Suprapubic skin (tissue), 4 donors: ENCODE data around the gene AKT1. TPM values are rescaled to one million over a fixed set of nuclear protein-coding genes. Genes with fewer than 3 reads are reported as not detected.
A peak's percentile ranks its signal among the peaks of the same experiment; 100 is the strongest.

Experiments used
- DNase-seq, 2 donors: peaks; one replicate each; pipeline ENCODE4 v3.0.0-alpha.2; 2019; ENCODE audit warnings: low spot score in 2 of 2
- H3K27ac ChIP-seq: fragments of 200-600 bp; sonication (generic); one replicate; pipeline ENCODE4 v1.5.1; 2019
- H3K27me3 ChIP-seq: fragments of 200-600 bp; sonication (generic); one replicate; pipeline ENCODE4 v1.5.1; 2019
- H3K36me3 ChIP-seq: fragments of 200-600 bp; sonication (generic); one replicate; pipeline ENCODE4 v1.5.1; 2019
- H3K4me1 ChIP-seq: fragments of 200-600 bp; sonication (generic); one replicate; pipeline ENCODE4 v1.5.1; 2019
- H3K4me3 ChIP-seq: fragments of 200-600 bp; sonication (generic); one replicate; pipeline ENCODE4 v1.5.1; 2019; ENCODE audit warnings: mild to moderate bottlenecking
- H3K9me3 ChIP-seq: fragments of 200-600 bp; sonication (generic); one replicate; pipeline ENCODE4 v1.5.1; 2019
- CTCF ChIP-seq, 2 donors: fragments of 200-600 bp in 1 of 2; fragments of 450-650 bp in 1 of 2; sonication (generic) in 1 of 2; IDR thresholded peaks; one replicate each; pipeline ENCODE4 v1.5.1; 2016 to 2019; ENCODE audit warnings: antibody characterized with exemption in 2 of 2, mild to moderate bottlenecking in 1 of 2, moderate library complexity in 1 of 2
- EP300 ChIP-seq: sonication (generic); formaldehyde crosslinking; IDR thresholded peaks from one replicate; pipeline ENCODE4 v1.6.1; 2017; ENCODE audit warnings: antibody characterized with exemption
- POLR2A ChIP-seq, 2 donors: fragments of 450-650 bp; IDR thresholded peaks; one replicate each; pipeline ENCODE4 v1.6.1; 2017; ENCODE audit warnings: antibody characterized with exemption in 2 of 2, mild to moderate bottlenecking in 2 of 2, moderate library complexity in 2 of 2
- POLR2AphosphoS5 ChIP-seq, 3 donors: sonication (generic); formaldehyde crosslinking; IDR thresholded peaks; one replicate each; pipeline ENCODE4 v1.6.1; 2017; ENCODE audit warnings: antibody characterized with exemption in 3 of 3
- WGBS: methylation state at CpG from one replicate; pipeline ENCODE4 v1.1.5; 2018; 5-methylcytosine and 5-hydroxymethylcytosine counted together
- total RNA-seq, 4 donors: library from RNA; depleted of rRNA; stranded (reverse); fragments of >200 nt; gene quantifications; one replicate each; pipeline ENCODE4 v1.1.0, GENCODE V29; 2016

AKT1 gene
- total RNA-seq, 4 donors from 2014 or later: 63.1 to 77.6 (median 70.4) TPM

DNA sequence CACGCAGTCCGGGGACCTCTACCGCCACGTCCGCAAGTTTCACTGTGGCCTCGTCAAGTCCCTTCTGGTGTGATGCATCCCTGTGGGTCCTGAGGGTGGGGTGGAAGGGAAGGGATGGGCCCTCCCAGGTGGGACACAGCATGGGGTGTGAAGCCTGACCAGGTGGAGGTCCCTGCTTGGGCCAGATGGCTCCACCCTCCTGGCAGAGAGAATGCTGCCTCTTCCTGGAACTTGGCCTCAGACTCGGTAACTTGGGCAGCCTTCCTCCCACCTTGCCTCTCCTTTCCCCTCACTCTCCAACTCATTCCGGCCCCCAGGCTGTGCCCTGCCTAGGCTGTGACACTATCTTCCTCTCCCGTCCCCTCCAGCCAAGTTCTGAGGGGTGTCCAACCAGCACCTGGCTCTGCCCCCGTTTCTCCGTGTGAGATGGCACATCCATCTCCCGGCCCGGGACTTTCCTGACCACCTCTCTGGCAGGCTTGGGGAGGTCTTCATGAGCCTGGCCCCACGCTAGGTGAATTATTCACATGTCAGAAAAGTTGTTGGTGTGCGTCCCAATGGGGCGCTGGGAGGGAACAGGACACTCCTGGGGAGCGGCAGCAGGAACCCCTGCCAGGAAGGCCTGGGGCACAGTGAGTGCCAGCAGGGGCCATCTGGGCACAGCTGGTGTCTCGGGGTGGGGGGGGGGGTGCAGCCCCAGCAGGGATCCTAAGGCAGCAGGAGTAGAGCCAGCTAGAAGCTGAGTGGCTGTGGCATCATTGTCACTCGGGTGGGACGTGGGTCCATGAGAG, 7.0 kb upstream of the AKT1 start:
- Histone ChIP-seq H3K4me3 (no peak overlapping the region), H3K27ac (no peak overlapping the region), H3K4me1 (peaks cover 30% of the 10 kb centered on the region), H3K27me3 (no peaks in the 10 kb centered on the region), H3K36me3 (no peaks in the 10 kb centered on the region), H3K9me3 (no peaks in the 10 kb centered on the region)
- TF ChIP-seq CTCF (IDR thresholded peaks at IDR 0.05) (no peak), POLR2AphosphoS5 (IDR thresholded peaks at IDR 0.05) (no peak), EP300 (no peak), POLR2A (IDR thresholded peaks at IDR 0.05) (no peak)
- 69% methylated on average over 10 of the region's 20 CpGs for WGBS
- DNase-seq: no peak

GRCh38 chr14:104801520-104802393, 6.2 kb upstream of the AKT1 start:
- no peak for DNase-seq

DNA sequence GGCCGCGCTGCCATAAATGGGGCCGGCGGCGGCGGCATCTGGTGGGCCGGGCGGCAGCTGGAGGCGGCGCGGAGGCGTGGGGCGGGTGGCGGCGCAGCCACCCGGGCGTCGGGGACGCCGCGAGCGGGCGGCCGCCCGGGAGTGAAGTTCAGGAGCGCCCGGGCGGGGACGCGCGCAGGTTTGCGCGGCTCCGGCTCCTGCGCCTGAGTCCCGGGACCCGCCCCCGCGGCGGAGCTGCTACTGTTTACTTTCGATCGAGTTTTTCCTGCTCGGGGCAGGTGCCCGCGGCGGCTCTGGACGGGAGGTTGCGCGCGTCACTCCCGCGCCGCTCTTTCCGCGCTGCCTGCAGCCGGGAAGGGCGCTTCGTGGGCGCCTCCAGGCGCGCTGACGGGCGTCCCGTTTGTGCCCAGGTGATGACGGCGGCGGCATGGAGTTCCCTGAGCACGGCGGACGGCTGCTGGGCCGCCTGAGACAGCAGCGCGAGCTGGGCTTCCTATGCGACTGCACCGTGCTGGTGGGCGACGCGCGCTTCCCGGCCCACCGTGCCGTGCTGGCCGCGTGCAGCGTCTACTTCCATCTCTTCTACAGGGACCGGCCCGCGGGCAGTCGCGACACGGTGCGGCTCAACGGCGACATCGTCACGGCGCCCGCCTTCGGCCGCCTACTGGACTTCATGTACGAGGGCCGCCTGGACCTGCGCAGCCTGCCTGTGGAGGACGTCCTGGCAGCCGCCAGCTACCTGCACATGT, 5.4 kb upstream of the AKT1 start, which contains the start of gene ZBTB42:
ZBTB42 (plus strand) TSS at position 331 of the 749 bp plus-strand sequence; CDS start at position 428, 97 bp downstream.
- 1% methylated on average over 37 of the region's 105 CpGs for WGBS
- Histone ChIP-seq H3K4me3 (peak within 1 kb of the TSS; percentile 81), H3K27me3 (no peaks in the 10 kb centered on the region), H3K9me3 (no peaks in the 10 kb centered on the region), H3K4me1 (peaks cover 46% of the 10 kb centered on the region), H3K27ac (peak within 1 kb of the TSS; percentile 91), H3K36me3 (no peaks in the 10 kb centered on the region)
- no peak for DNase-seq
- TF ChIP-seq CTCF (IDR thresholded peaks at IDR 0.05) (no peak), POLR2A (IDR thresholded peaks at IDR 0.05) (no peak), POLR2AphosphoS5 (IDR thresholded peaks at IDR 0.05) (peak in 1 of 3 donors; percentile 33)

More at GRCh38 chr14:104801520-104802393, 6.2 kb upstream of the AKT1 start:
- 84% methylated on average over 13 of the region's 45 CpGs for whole genome bisulfite sequencing
- Histone ChIP-seq H3K4me1 (peaks cover 38% of the 10 kb centered on the region), H3K4me3 (peak overlapping the region; percentile 81), H3K27ac (peak overlapping the region; percentile 91), H3K9me3 (no peaks in the 10 kb centered on the region), H3K27me3 (no peaks in the 10 kb centered on the region), H3K36me3 (no peaks in the 10 kb centered on the region)
- TF ChIP-seq CTCF (IDR thresholded peaks at IDR 0.05): no peak
- TF ChIP-seq EP300: no peak
- no peak for TF ChIP-seq POLR2A (IDR thresholded peaks at IDR 0.05)

DNA sequence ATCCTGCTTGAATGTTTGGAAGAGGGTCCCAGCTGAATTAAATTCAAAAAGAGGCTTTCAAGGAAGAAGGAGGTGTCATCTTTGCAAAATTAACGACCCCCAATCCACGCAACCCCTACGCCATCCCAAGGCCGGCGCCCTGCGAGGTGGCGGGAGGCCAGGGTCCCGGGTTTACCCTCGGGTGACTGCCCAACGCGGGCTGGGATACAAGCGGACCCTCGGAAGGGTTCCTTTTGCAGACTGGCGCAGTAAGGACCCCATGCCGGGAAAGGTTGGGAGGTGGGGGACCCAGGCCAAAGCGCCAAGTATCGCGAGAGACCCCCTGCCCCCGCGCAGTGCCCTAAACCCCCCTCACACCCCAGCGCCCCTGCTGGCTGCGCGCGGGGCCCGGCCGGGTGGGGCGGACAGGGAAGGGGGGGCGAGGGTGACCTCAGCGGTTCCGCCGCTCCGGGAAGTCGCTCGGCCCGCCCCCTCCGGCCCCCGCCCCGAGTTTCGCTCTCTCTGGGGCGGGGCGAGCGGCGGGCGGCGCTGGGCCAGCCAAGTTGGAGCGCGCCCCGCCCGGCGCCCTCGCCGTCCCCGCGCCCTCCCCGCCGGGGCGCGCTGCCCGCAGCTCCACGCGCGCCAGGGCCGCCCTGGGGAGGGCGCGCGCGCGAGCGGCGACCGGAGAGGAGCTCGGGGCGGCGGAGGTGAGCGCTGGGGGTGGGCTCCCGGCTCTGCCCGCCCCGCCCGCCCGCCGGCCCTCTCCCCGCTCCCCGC, 4.6 kb upstream of the AKT1 start:
- Histone ChIP-seq H3K27ac (peak overlapping the region; percentile 91), H3K27me3 (no peaks in the 10 kb centered on the region), H3K9me3 (no peaks in the 10 kb centered on the region), H3K36me3 (no peaks in the 10 kb centered on the region), H3K4me1 (peaks cover 49% of the 10 kb centered on the region), H3K4me3 (peak overlapping the region; percentile 81)
- no peak for TF ChIP-seq POLR2A (IDR thresholded peaks at IDR 0.05)
- TF ChIP-seq POLR2AphosphoS5 (IDR thresholded peaks at IDR 0.05): no peak
- peak in 1 of 2 donors; percentile 62 for TF ChIP-seq CTCF (IDR thresholded peaks at IDR 0.05)
- 13% methylated on average over 7 of the region's 83 CpGs for WGBS
- peak; percentile 92 to 93 for DNase-seq
